GM12878 (cell line): ENCODE data around the gene KDM2A. TPM values are rescaled to one million over a fixed set of nuclear protein-coding genes. Genes with fewer than 3 reads are reported as not detected.

Experiments
- BACH1 ChIP-seq: fragments of 450-650 bp; IDR thresholded peaks from 2 replicates; pipeline ENCODE4 v1.6.1; 2017; ENCODE audit warnings: mild to moderate bottlenecking, borderline replicate concordance
- BCL11A ChIP-seq: IDR thresholded peaks from 2 replicates; pipeline ENCODE4 v1.6.1; 2011; ENCODE audit warnings: low read depth, low read length
- CBX5 ChIP-seq: sonication (generic); IDR thresholded peaks from 2 replicates; pipeline ENCODE4 v1.6.1; 2016; ENCODE audit warnings: low read depth, moderate library complexity, mild to moderate bottlenecking, inconsistent platforms
- DPF2 ChIP-seq: fragments of 450-650 bp; IDR thresholded peaks from 2 replicates; pipeline ENCODE4 v1.6.1; 2017; ENCODE audit warnings: mild to moderate bottlenecking
- EGR1 ChIP-seq, 2 experiments: IDR thresholded peaks; 1 replicate in 1 of 2; 2 replicates in 1 of 2; pipeline ENCODE4 v1.6.1; 2011 to 2012; ENCODE audit warnings: low read depth in 2 of 2, low read length in 2 of 2, borderline replicate concordance in 1 of 2, mild to moderate bottlenecking in 1 of 2, moderate library complexity in 1 of 2
- EP300 ChIP-seq, 2 experiments: fragments of 150-350 bp in 1 of 2; IDR thresholded peaks; 2 replicates each; pipeline ENCODE4 v1.6.1; 2011 to 2012; ENCODE audit warnings: low read depth in 2 of 2, low read length in 2 of 2, borderline replicate concordance in 1 of 2, improper control_type of control experiment in 1 of 2, inconsistent platforms in 1 of 2; ENCODE audit not compliant: control insufficient read depth in 1 of 2
- GABPA ChIP-seq: IDR thresholded peaks from 2 replicates; pipeline ENCODE4 v1.6.1; 2014; ENCODE audit warnings: antibody characterized with exemption, low read depth, mild to moderate bottlenecking, inconsistent platforms
- HDAC6 ChIP-seq: fragments of 200-600 bp; sonication (generic); IDR thresholded peaks from one replicate; pipeline ENCODE4 v1.8.0; 2017; ENCODE audit warnings: antibody characterized with exemption; ENCODE audit not compliant: unreplicated experiment
- IKZF2 ChIP-seq, 2 experiments: fragments of 450-650 bp; IDR thresholded peaks; 2 replicates each; pipeline ENCODE4 v1.6.1; 2017; ENCODE audit warnings: mild to moderate bottlenecking in 2 of 2, moderate library complexity in 2 of 2
- JUND ChIP-seq: IDR thresholded peaks from 2 replicates; pipeline ENCODE4 v1.6.1; 2012; ENCODE audit warnings: low read depth, mild to moderate bottlenecking, low read length, improper control_type of control experiment, moderate library complexity
- MTA3 ChIP-seq: IDR thresholded peaks from 2 replicates; pipeline ENCODE4 v1.6.1; 2012; ENCODE audit warnings: low read length, inconsistent platforms, borderline replicate concordance
- NBN ChIP-seq: fragments of 450-650 bp; IDR thresholded peaks from 2 replicates; pipeline ENCODE4 v1.6.1; 2016
- NR2C1 ChIP-seq: fragments of 450-650 bp; IDR thresholded peaks from 2 replicates; pipeline ENCODE4 v1.6.1; 2017; ENCODE audit warnings: antibody characterized with exemption, mild to moderate bottlenecking, moderate library complexity
- POLR2AphosphoS5 ChIP-seq: IDR thresholded peaks from 2 replicates; pipeline ENCODE4 v1.6.1; 2011; ENCODE audit warnings: mild to moderate bottlenecking, low read length, inconsistent platforms
- RAD21 ChIP-seq: IDR thresholded peaks from 2 replicates; pipeline ENCODE4 v1.6.1; 2011; ENCODE audit warnings: mild to moderate bottlenecking, low read depth, low read length, moderate library complexity; ENCODE audit not compliant: insufficient read depth
- SMAD1 ChIP-seq: fragments of 450-650 bp; IDR thresholded peaks from 2 replicates; pipeline ENCODE4 v1.6.1; 2018; ENCODE audit warnings: mild to moderate bottlenecking, low read depth; ENCODE audit not compliant: partially characterized antibody
- SP1 ChIP-seq: IDR thresholded peaks from one replicate; pipeline ENCODE4 v1.6.1; 2011; ENCODE audit warnings: low read depth, low read length
- TCF3 ChIP-seq: IDR thresholded peaks from 2 replicates; pipeline ENCODE4 v1.6.1; 2012; ENCODE audit warnings: low read depth, mild to moderate bottlenecking, low read length, borderline replicate concordance; ENCODE audit not compliant: insufficient read depth
- ZNF687 ChIP-seq: fragments of 450-650 bp; IDR thresholded peaks from 2 replicates; pipeline ENCODE4 v1.6.1; 2017; ENCODE audit warnings: mild to moderate bottlenecking, moderate library complexity
- polyA plus RNA-seq, 11 experiments: library from polyadenylated mRNA; depleted of rRNA in 4 of 11; unstranded in 6 of 11; stranded (reverse) in 5 of 11; fragments of >200 nt; fragmentation: Nextera tagmentation in 4 of 11; fragmentation: Illumina TruSeq in 1 of 11; extraction: Ambion mirVana in 4 of 11; extraction: Trizol in 1 of 11; gene quantifications; 1 replicate in 1 of 11; 2 replicates in 10 of 11; pipeline versions ENCODE4 v1.2.1 to v1.2.3, GENCODE V29; 2011 to 2016; ENCODE audit warnings: inconsistent platforms in 2 of 11, missing spikeins in 2 of 11, low read depth in 1 of 11
- total RNA-seq, 4 experiments: library from RNA; depleted of rRNA in 3 of 4; stranded (reverse); fragments of >200 nt in 3 of 4; fragmentation: Illumina TruSeq in 1 of 4; extraction: Trizol in 1 of 4; gene quantifications; 2 replicates each; pipeline versions ENCODE4 v1.2.1 to v1.2.3, GENCODE V29; 2013 to 2021
- TF ChIP-seq, protein P1 (sequence below): fragments of 450-650 bp; IDR thresholded peaks from 2 replicates; pipeline ENCODE4 v1.6.1; 2017; ENCODE audit warnings: mild to moderate bottlenecking
- TF ChIP-seq, protein P2 (sequence below): fragments of 450-650 bp; conservative IDR thresholded peaks from 2 replicates; pipeline ENCODE4 v1.6.1; 2017; ENCODE audit warnings: mild to moderate bottlenecking, moderate library complexity
- TF ChIP-seq, protein P3 (sequence below): IDR thresholded peaks from 2 replicates; pipeline ENCODE4 v1.6.1; 2012; ENCODE audit warnings: low read depth, low read length, improper control_type of control experiment

KDM2A gene
- total and polyA plus RNA-seq, 10 of the 15 experiments (the other 5 are each of a cell fraction or from before 2014, with no cell fraction given): 10.5 to 69.3 (median 41.6) TPM

DNA sequence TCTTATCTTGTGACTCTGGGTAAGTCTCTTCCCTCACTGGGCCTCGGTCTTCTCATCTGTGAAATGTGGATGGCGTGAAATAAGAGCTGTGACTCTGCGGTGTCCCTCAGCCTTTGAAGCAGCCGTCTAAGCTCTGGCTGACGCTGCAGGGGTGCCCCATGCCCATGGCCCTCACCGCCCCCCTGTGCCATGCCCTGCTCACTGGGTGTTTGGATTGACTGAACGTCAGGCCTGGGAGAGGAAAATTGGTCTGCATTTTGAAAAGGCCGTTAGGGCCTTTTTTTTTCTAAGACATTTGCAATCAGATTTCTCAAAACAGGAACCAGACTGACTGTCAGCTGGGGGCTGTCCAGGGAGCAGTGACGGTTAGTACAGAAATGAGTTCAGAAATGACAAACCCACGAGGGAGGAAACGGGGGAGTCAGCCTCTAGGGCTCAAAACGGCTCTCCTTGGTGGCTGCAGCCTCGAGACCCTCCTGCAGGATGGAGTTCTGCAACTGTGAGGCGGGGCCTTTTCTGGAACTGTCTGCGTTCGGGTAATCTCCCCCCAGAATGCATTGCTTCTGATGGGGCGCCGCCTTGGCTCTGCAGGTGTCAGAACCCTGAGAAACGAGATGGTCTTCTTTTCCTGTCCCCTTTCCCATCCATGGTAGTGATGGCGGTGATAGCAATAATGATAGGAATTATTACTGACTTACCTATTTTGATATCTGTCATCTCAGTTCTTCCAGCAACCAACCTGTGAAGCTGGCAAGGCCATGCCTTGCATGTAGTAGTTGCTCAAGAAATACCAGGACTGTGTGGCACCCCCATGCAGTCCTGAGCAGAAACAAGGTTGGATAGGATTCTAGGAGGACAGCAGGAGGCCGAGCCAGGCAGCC, 149.3 kb downstream of the KDM2A start (continued):
- TF ChIP-seq ZNF687: peak; percentile 70
- no peak for TF ChIP-seq GABPA
- TF ChIP-seq SMAD1: no peak
- TF ChIP-seq BCL11A: peak; percentile 76; the same call in 1 of the 2 replicates
- no peak for TF ChIP-seq RAD21
- TF ChIP-seq, protein P1, sequence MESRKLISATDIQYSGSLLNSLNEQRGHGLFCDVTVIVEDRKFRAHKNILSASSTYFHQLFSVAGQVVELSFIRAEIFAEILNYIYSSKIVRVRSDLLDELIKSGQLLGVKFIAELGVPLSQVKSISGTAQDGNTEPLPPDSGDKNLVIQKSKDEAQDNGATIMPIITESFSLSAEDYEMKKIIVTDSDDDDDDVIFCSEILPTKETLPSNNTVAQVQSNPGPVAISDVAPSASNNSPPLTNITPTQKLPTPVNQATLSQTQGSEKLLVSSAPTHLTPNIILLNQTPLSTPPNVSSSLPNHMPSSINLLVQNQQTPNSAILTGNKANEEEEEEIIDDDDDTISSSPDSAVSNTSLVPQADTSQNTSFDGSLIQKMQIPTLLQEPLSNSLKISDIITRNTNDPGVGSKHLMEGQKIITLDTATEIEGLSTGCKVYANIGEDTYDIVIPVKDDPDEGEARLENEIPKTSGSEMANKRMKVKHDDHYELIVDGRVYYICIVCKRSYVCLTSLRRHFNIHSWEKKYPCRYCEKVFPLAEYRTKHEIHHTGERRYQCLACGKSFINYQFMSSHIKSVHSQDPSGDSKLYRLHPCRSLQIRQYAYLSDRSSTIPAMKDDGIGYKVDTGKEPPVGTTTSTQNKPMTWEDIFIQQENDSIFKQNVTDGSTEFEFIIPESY: no peak
- TF ChIP-seq MTA3: no peak
- TF ChIP-seq POLR2AphosphoS5: 0 out of 2 replicates have a peak, but pooled peaks have one; percentile 63
- TF ChIP-seq, protein P2, sequence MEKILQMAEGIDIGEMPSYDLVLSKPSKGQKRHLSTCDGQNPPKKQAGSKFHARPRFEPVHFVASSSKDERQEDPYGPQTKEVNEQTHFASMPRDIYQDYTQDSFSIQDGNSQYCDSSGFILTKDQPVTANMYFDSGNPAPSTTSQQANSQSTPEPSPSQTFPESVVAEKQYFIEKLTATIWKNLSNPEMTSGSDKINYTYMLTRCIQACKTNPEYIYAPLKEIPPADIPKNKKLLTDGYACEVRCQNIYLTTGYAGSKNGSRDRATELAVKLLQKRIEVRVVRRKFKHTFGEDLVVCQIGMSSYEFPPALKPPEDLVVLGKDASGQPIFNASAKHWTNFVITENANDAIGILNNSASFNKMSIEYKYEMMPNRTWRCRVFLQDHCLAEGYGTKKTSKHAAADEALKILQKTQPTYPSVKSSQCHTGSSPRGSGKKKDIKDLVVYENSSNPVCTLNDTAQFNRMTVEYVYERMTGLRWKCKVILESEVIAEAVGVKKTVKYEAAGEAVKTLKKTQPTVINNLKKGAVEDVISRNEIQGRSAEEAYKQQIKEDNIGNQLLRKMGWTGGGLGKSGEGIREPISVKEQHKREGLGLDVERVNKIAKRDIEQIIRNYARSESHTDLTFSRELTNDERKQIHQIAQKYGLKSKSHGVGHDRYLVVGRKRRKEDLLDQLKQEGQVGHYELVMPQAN: no peak
- TF ChIP-seq TCF3: peak; percentile 80; the same call in 1 of the 2 replicates
- no peak for TF ChIP-seq NR2C1
- peak; percentile 83; the same call in 1 of the 2 replicates for TF ChIP-seq NBN
- no peak for TF ChIP-seq BACH1
- no peak for TF ChIP-seq SP1
- no peak for TF ChIP-seq HDAC6
- TF ChIP-seq CBX5: no peak
- TF ChIP-seq EP300 (IDR thresholded peaks at IDR 0.05; ENCODE audit: borderline replicate concordance in 1 of 2, control insufficient read depth in 1 of 2, low read depth in 2 of 2, low read length in 2 of 2): peak; percentile 64 to 67
- TF ChIP-seq JUND: peak; percentile 84
- TF ChIP-seq, protein P3, sequence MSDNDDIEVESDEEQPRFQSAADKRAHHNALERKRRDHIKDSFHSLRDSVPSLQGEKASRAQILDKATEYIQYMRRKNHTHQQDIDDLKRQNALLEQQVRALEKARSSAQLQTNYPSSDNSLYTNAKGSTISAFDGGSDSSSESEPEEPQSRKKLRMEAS: peak; percentile 76
- 0 out of 2 replicates have a peak, but pooled peaks have one; percentile 26 for TF ChIP-seq DPF2
- TF ChIP-seq IKZF2 (IDR thresholded peaks at IDR 0.05): peak; percentile 52 to 71; a peak in 3 of 4 replicates
- TF ChIP-seq EGR1 (IDR thresholded peaks at IDR 0.05; ENCODE audit: borderline replicate concordance in 1 of 2, low read depth in 2 of 2, low read length in 2 of 2): peak in 1 of 2 experiments; percentile 79; a peak in 1 of 3 replicates
